Middle frontal gyrus (tissue), 1 donor: ENCODE measurements around the gene SUSD6.
A peak's percentile ranks its signal among the peaks of the same experiment; 100 is the strongest.

Source experiments
- DNase-seq: peaks from one replicate; pipeline ENCODE4 v3.0.0-alpha.2; 2015; ENCODE audit warnings: low spot score; ENCODE audit errors: extremely low spot score

SUSD6 gene

DNA sequence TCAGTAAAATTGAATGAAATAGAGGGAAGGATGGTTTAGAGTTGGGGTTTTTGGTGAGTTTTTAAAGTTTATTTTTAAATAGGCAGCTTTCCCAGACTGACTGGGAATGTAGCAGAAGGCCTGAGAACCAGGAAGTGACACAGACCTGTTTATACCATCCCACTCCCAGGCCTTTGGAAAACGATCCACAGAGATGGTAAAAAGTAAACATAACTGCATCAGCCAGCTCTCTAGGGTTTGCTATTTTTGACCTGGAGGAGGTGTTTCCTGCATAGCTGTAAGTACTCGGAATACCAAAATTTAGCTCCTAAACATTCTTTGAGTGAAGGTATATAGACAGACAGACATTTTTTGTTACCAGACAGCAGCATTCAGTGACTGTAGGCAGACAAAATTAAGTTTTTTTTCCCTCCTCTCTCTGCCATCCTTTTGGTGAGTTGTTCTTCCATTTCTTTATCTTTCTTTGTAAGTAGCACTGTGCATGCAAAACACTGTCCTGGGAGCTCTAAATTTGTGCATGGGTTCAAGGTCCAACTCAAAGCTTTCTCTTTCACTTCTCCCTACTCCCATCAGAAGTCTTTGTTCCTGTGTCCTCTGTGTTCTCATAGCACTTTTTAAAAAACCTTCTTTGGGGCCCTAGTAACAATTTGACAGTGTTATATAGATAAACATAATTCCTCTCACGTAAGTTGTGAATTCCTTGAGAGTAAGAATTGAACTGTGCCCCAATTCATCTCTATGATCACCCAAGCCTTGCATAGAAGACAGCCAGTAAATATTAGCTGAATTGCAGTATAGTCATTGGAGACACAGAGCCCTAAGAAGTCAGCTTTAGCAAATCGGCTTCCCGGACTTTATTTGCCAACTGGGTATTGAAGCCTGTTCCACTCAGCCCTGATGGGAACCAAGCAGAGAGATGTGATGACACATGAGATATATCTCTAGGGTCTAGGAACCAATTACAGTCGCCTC lies 37.4 kb downstream of the SUSD6 start:
- DNase-seq, result peak; percentile 41

DNA sequence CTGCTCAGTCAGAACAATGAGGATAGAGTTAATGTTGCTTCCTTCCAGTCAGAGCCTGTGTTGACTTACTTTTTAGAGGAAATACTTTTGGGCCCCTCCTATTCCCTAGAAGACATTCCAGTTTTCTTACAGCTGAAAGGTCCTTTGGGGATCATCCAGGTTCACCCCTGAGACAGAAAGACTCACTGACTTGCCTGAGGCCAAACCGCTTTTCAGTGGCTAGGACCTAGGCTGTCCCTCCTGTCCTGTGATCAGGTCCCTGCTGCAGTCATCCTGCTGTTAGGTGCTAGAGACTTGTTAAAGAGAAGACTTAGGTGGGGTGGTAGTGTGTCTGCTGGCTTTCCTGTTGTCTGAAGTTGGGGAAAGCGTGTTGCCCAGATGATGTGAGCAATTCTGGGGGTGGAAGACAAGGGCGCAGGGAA lies 39.6 kb downstream of the SUSD6 start:
- DNase-seq, result no peak

GRCh38 chr14:69651664-69652063 lies 40.3 kb downstream of the SUSD6 start:
- no peak for DNase-seq

DNA sequence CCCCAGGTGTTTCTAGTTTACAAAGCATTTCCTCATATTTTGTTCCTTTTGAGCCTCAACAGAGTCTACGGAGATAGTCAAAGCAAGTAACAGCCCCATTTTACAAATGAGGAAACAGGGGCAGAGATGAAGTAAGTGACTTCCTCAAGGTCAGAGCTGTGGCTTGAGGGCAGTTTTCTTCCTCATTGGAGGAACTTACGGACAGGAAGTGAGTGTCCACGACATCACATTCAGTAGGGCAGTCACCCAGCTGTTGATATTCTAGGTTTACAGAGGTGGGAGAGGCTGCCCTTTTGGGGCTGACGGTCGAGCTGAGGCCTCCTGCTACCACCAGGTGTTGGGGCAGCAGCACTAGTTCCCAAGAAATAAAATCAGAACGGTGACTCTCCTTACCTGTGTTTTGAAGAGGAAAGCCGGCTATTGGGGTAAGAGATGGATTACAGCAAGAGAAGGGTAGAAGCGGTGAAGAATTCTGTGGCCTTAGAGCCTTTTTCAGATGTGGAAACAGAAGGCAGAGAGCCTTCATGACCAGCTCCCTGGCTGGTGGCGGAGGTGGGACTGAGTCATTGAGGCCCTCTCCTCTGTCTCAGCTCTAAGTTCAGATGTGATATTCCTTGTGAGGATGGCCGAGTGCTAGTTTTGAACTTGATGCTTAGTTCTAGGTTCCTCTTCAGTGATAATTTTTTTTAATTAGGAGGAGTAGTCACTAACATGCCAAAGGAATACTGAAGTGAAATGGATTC lies 41.7 kb downstream of the SUSD6 start:
- DNase-seq, result no peak

DNA sequence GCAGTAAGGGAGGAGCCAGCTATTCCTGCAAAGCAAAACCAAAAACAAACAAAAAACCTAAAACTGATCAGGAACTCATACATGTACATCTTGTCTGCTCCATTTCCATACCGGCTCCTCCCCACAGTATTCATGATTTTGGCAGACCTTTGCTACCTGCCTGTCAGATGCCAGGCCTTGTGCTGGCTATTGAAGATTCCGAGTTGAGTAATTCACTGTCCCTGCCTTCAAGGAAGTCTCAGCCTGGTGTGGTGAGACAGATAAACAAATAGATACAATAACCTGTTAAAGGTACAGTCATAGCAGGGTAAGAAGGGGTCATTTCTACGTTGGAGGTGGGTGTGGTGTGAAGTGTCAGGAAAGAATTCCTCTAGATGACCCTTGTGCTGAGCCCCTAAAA lies 42.7 kb downstream of the SUSD6 start:
- DNase-seq, result no peak

- DNase-seq, result no peak
These were observed 46.6 kb downstream of the SUSD6 start for GRCh38 chr14:69657950-69658355.

GRCh38 chr14:69658664-69659261 lies 47.4 kb downstream of the SUSD6 start:
- no peak for DNase-seq

GRCh38 chr14:69660344-69661193 lies 49.2 kb downstream of the SUSD6 start:
- DNase-seq, result no peak

DNA sequence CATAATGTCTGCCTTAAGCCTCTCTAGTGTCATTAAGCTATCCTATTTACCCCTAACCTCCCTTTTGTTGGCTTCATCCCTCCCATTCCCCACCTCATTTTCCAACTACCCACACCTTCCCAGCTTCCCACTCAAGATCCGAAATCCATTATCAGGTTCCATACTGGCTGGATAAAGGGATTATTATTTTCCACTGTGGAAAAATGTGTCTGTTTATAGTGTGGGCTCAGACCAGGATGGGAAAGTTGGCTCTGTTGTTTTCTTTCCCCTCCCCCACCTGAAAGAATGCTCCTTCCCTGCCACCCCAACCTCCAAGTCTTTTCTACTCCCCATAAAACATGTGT lies 49.8 kb downstream of the SUSD6 start:
- no peak for DNase-seq

DNA sequence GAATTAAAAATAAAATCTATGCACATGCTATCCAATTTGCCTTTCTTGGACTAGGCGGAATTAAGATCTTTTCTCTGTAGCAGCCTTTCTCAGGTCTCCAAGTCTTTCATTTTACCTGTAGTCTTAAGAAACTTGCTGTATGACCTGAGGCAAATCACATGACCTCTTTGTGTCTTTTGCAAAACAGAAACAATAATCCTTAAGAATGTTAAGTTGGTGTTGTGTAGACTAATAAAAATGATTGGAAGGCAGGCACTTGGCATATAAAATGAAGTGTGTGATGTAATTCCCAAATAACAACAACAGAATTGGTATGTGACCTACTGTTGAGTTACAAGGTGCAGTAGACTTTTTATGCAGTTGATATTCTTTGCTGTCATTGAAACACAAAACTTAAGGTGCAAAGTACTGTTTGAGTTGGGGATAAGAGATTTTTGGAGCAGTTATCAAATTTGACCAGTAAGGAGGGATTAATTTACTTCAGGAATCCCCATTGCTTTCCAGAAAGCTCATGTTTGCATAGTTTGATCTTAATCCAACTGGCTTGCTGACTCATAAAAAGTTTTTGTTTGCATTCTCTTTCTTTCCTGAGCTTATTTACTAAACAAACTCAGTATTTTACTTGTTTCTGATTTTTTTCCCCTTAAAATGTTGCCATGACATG lies 51.4 kb downstream of the SUSD6 start:
- no peak for DNase-seq

GRCh38 chr14:69663300-69663643 lies 51.9 kb downstream of the SUSD6 start:
- no peak for DNase-seq

DNA sequence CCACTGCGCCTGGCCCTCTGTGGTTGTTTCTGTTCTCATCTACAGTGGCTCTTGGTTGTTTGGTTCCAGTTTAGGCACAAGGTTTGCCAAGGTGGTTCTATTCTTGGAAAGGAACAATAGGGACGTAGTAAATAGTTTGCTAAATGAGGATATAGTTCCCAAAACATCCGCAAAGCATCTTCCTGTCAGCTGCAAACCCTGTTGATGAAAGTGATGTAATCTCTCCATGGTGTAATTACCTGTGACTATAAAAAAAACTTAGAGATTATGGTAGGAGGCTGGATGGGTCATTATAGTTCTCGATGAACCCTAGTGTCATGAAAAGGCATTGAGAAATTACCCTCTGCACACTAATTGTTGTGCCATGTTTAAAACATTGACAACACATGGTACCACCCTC lies 52.9 kb downstream of the SUSD6 start:
- no peak for DNase-seq

- no peak for DNase-seq
These were observed 53.6 kb downstream of the SUSD6 start for GRCh38 chr14:69664865-69665526.

DNA sequence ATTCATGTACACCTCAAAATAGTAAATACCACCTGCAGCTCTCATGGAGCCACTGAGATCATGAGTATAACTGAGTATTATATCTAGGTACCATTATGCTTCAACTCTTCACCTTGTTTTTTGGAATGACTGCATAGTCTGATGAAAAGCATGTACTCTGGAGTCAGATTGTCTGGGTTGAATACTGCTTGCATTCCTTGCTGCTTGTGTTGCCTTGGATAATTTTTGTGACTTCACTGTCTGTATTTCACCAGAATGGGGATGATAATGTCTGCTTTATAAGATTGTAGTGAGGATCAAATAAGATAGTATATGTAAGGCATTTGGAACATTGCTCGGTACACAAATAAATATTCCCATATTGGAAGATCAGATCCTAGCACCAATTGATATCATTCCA lies 54.2 kb downstream of the SUSD6 start:
- DNase-seq, result no peak

DNA sequence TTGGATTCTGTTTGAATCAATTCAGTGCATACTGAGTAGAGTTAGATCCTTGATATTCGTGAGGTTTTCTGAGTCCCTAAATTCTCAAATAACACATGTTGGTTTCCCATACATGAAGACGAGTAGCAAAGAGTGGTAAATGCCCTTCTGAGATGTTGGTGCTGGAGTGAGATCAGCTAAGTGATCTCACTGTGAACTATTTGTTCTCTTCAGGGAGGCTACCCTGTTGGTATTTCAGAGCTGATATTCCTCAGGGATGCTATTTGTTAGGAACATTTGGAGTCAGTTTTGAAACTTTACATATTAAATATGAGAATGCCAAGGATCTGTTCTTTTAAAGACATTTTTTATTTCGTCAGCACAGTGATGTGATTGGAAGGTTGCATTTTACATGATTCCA lies 54.7 kb downstream of the SUSD6 start:
- DNase-seq, result no peak

- no peak for DNase-seq
These were observed 55.4 kb downstream of the SUSD6 start for GRCh38 chr14:69666690-69667211.

DNA sequence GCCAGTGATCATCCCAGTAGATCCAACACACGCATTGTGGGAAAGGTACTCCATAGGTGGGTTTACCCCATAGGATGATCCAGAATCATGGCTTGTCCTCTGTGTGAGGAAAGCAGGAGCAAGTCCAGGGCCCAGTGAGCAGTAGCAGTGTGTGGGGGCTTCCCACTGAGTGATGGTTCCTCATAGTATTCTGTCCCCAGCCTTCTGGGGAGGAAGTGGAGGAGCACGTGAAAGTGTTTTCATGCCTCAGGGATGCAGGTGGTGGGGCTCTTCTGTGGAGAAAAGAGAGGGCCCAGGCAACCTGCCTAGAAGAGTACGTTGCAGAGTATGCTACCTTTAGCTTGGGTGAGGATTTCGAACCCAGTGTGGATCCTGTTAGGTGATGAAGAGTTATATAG lies 56.5 kb downstream of the SUSD6 start:
- no peak for DNase-seq

GRCh38 chr14:69669375-69669774 lies 58.0 kb downstream of the SUSD6 start:
- no peak for DNase-seq

GRCh38 chr14:69670093-69670492 lies 58.7 kb downstream of the SUSD6 start:
- no peak for DNase-seq
